ENCODE data around the gene NLRP13. TPM values are rescaled to one million over a fixed set of nuclear protein-coding genes. Genes with fewer than 3 reads are reported as not detected.

NLRP13 gene
- total and polyA plus RNA-seq, 9 donors: 0.27 to 0.65 TPM; not detected in 7

DNA sequence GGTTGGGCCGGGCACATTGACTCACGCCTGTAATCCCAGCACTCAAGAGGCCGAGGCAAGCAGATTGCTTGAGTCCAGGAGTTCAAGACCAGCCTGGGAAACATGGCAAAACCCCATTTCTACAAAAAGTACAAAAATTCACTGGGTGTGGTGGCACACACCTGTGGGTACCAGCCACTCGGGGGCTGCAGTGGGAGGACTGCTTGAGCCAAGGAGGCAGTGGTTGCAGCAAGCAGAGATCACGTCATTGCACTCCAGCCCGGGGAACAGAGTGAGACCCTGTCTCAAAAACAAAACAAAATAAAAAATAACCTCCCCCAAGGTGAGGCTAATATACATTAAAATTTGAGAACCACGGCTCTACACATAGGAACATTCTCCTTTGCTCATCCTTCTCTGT, 24.9 kb downstream of the NLRP13 start:
- no peaks in the 10 kb centered on the region for H3K27me3 ChIP-seq
- TF ChIP-seq POLR2A (IDR thresholded peaks at IDR 0.05) (no peak), EP300 (IDR thresholded peaks at IDR 0.05) (no peak)
- TF ChIP-seq, protein P1, sequence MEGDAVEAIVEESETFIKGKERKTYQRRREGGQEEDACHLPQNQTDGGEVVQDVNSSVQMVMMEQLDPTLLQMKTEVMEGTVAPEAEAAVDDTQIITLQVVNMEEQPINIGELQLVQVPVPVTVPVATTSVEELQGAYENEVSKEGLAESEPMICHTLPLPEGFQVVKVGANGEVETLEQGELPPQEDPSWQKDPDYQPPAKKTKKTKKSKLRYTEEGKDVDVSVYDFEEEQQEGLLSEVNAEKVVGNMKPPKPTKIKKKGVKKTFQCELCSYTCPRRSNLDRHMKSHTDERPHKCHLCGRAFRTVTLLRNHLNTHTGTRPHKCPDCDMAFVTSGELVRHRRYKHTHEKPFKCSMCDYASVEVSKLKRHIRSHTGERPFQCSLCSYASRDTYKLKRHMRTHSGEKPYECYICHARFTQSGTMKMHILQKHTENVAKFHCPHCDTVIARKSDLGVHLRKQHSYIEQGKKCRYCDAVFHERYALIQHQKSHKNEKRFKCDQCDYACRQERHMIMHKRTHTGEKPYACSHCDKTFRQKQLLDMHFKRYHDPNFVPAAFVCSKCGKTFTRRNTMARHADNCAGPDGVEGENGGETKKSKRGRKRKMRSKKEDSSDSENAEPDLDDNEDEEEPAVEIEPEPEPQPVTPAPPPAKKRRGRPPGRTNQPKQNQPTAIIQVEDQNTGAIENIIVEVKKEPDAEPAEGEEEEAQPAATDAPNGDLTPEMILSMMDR (IDR thresholded peaks at IDR 0.05): no peak
- H3K27ac ChIP-seq: no peak overlapping the region
- intact Hi-C loops (cut with DNase I): no loop called here
- H3K4me3 ChIP-seq: no peak overlapping the region
- H3K9me3 ChIP-seq: no peaks in the 10 kb centered on the region
- H3K36me3 ChIP-seq: no peaks in the 10 kb centered on the region
- no peaks in the 10 kb centered on the region for H3K4me1 ChIP-seq (ENCODE audit: insufficient read depth)
- WGBS, 3 donors: 76 to 87% (median 80%) methylated on average over 7 of the region's 7 CpGs
- no peak for DNase-seq

DNA sequence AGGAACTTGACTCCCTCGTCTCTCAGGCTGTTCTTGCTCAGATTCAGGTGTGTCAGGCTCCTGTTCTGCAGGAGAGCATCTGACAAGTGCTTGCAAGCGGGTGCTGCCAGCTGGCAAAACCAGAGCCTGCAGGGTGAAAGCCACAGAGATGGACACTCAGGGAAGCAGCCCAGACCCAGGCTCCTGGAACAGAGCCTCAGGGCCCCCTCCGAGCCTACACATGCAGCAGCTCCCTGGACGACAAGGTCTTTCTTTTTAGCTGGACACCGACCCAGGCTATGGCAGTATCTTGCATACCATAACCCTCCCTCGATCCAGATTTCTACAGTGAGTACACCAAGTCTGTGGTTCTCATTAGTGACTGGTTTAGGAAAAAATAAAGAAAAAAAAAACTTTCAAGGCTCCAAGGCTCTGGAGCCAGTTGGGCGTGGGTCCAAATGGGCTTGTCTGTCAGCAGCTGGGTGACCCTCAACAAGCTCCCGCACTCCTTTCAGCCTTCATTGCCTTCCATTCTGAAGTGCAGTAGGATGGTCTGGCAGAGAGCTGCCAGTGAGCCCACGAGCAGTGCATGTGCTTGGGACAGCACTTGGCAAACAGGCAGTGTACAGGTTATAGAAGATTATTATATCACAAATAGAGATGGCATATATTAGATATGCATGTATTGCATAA, 29.9 kb downstream of the NLRP13 start:
- H3K36me3 ChIP-seq: no peaks in the 10 kb centered on the region
- intact Hi-C loops (cut with DNase I): no loop called here

DNA sequence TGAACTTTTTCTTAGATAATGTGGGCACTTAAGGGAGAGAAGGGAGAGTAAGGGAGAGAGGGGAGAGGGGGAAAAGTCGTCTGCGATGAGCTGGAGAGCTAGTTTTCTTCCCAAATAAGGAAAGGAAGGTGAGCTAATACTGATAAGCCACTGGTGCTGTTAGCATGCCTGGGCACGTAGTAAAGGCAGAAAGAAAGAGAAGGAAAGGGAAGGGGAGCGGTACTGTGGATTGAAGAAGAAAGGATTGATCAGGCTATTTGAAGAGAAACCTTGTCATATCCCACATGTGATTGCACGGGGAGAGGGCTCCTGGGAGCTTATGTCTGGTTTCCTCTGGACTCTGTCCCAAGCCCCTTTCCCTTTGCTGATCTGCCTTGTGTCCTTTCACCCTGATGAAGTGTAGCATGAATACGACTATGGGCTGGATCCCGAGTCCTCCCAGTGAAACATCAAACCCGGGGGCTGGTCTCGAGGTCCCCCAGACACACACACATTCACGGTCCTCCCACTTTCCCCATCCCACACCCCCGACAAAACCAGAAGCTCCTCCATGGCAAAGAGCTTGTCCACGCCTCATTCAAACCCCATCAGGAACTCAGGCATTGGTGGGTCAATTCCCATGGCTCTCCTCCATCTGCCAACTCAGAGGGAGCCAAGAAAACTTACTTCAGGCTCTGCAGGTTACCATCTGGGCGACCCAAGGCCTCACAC, 30.6 kb downstream of the NLRP13 start:
- H3K9me3 ChIP-seq: no peaks in the 10 kb centered on the region
- H3K4me1 ChIP-seq (ENCODE audit: insufficient read depth): no peaks in the 10 kb centered on the region
- intact Hi-C loops (cut with DNase I): no loop called here
- no peak overlapping the region for H3K4me3 ChIP-seq
- H3K27me3 ChIP-seq: no peaks in the 10 kb centered on the region
- no peak overlapping the region for H3K27ac ChIP-seq
- TF ChIP-seq, protein P1 (IDR thresholded peaks at IDR 0.05): no peak
- no peak for TF ChIP-seq EP300 (IDR thresholded peaks at IDR 0.05)
- TF ChIP-seq POLR2A (IDR thresholded peaks at IDR 0.05): no peak
- H3K36me3 ChIP-seq: no peaks in the 10 kb centered on the region
- no peak for DNase-seq
- 67 to 73% (median 69%) methylated on average over 13 of the region's 13 CpGs for WGBS, 3 donors

More for the DNA sequence above, 29.9 kb downstream of the NLRP13 start:
- no peaks in the 10 kb centered on the region for H3K4me1 ChIP-seq (ENCODE audit: insufficient read depth)
- DNase-seq: no peak
- no peaks in the 10 kb centered on the region for H3K27me3 ChIP-seq
- H3K27ac ChIP-seq: no peak overlapping the region
- H3K9me3 ChIP-seq: no peaks in the 10 kb centered on the region
- WGBS, 3 donors: 63 to 67% (median 65%) methylated on average over 9 of the region's 9 CpGs
- H3K4me3 ChIP-seq: no peak overlapping the region
- TF ChIP-seq EP300 (IDR thresholded peaks at IDR 0.05) (no peak), POLR2A (IDR thresholded peaks at IDR 0.05) (no peak)
- TF ChIP-seq, protein P1 (IDR thresholded peaks at IDR 0.05): no peak

DNA sequence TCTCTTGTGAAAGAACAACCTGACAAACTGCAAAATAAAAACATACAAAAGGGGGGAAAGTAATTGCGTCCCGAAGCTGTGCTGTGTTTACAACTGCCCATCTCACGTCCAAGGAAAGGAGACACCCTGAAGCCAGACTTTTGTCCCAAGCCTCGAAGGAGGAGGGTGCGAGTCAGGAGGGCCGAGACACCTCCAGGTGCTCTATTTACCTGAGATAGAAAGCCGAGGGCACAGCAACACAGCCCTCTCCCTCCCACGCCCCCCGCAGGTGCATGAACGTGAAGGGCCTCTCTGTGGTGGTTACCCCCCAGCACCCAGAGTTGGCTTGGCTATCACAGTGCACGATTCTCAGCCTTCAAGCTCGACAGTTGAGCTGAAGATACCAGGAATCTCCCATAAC, 33.2 kb downstream of the NLRP13 start:
- 70 to 77% (median 74%) methylated on average over 12 of the region's 12 CpGs for WGBS, 3 donors
- Histone ChIP-seq H3K36me3 (no peaks in the 10 kb centered on the region), H3K4me1 (ENCODE audit: insufficient read depth) (no peaks in the 10 kb centered on the region), H3K27me3 (no peaks in the 10 kb centered on the region), H3K4me3 (no peak overlapping the region), H3K27ac (no peak overlapping the region), H3K9me3 (no peaks in the 10 kb centered on the region)
- intact Hi-C loops (cut with DNase I): no loop called here
- no peak for DNase-seq
- TF ChIP-seq, protein P1 (IDR thresholded peaks at IDR 0.05): no peak
- TF ChIP-seq EP300 (IDR thresholded peaks at IDR 0.05): no peak
- TF ChIP-seq POLR2A (IDR thresholded peaks at IDR 0.05): no peak
